ENCODE results near the gene TMEM185B.

Gene TMEM185B

DNA sequence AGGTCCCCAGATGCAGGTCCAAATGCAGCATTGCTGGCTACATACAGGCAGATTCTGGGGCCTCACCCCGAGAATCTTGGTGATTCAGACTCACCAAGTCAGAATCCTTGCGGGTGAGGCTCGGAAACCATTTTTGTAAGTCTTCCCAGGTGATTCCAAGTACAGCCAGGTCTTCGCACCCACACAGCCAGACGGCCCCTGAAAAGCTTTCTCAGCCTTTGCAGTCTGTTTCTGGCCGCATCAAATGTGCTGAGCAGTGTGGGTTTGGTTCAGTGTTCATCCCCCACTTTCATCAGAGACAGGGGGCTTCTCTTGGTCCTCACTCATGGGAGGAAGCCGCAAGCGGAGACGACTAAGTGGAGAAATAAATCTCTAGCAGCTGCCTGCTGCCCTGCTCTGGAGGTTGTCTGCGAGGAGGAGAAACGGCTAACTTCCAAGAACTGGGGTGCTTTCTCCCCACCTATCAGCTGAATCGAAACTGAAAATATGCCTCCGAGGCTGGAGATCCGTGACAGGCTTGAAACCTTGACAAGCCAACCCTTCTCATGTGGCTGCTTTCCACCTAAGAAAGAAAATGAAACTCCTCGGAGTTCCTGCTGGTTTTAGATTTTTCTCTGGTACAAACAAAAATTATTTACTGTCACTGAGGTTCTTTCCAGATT, 8.9 kb upstream of the TMEM185B start:
- H3K4me3 ChIP-seq (ENCODE audit: low read depth, low read length), result peak overlapping the region; percentile 96
- TF ChIP-seq, protein P1, sequence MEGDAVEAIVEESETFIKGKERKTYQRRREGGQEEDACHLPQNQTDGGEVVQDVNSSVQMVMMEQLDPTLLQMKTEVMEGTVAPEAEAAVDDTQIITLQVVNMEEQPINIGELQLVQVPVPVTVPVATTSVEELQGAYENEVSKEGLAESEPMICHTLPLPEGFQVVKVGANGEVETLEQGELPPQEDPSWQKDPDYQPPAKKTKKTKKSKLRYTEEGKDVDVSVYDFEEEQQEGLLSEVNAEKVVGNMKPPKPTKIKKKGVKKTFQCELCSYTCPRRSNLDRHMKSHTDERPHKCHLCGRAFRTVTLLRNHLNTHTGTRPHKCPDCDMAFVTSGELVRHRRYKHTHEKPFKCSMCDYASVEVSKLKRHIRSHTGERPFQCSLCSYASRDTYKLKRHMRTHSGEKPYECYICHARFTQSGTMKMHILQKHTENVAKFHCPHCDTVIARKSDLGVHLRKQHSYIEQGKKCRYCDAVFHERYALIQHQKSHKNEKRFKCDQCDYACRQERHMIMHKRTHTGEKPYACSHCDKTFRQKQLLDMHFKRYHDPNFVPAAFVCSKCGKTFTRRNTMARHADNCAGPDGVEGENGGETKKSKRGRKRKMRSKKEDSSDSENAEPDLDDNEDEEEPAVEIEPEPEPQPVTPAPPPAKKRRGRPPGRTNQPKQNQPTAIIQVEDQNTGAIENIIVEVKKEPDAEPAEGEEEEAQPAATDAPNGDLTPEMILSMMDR (IDR thresholded peaks at IDR 0.05; ENCODE audit: insufficient read depth, low read depth, low read length, missing control alignments), result no peak
- DNase-seq (ENCODE audit: low read depth), result peak; percentile 95

DNA sequence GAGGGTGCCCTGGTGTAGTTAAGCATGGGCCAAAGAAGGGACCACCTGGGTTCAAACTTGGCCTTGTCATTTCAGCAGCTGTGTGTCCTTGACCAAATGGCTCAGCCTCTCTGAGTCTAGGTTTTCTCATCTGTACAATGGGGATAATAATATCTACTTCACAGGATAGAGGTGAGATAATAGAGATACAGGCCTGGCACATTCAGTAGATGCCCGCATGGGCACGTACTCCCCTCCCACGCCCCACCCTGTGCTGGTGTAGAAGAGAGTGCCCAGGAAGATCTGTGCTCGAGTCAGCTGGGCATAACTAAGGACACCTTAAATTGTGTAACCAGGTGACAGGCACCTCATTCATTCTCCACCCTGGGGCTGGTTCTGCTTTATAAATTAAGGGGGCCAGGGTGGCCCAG, 8.4 kb upstream of the TMEM185B start:
- TF ChIP-seq, protein P1 (IDR thresholded peaks at IDR 0.05; ENCODE audit: insufficient read depth, low read depth, low read length, missing control alignments), result no peak

DNA sequence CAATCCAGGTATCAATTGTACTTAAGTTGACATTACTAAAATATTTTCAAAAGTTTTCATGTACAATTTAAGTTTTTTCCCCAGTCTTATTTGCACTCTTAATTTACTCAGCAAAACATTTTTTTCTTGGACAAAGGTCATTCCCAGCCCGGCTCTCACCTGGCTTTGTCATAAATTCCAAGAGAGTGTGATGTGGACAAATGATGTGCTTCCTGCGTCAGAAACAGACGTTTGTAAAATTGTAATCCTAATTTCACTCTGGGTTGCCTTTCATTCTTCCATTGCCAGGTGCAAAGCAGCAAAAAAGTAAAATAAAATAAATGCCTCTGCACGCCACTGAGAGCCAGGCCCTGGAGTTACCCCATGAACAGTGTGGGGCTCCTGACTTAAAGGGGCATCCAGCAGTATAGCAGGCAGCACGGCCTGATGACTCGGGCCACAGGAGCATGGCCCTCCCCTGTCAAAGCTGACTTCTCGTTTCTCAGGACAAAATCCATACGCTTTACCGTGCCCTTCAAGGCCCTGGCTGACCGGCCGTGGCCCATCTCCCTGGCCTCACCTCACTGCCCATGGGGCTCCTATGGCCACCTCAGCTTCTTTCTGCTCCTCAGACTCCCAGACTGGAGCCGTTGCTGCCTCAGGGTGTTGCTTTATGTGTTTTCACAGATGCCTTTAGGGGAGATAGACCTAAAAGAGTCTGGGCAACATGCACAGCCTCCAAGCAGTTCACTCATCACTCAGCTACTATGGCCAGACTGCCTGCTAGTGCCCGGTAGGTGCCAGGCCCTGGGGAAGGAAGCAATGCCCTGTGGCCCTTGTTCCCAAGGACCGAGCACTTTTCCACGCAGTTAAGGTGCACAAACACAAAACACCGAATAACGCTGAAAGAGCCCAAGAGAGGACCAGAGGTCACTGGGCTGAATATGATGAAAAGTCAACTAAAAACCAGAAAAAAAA, 7.6 kb upstream of the TMEM185B start:
- peak overlapping the region; percentile 96 for H3K4me3 ChIP-seq (ENCODE audit: low read depth, low read length)
- TF ChIP-seq, protein P1 (IDR thresholded peaks at IDR 0.05; ENCODE audit: insufficient read depth, low read depth, low read length, missing control alignments), result no peak
- peak; percentile 51 for DNase-seq (ENCODE audit: low read depth)

More for the DNA sequence above, 8.4 kb upstream of the TMEM185B start:
- DNase-seq (ENCODE audit: low read depth), result peak; percentile 29
- H3K4me3 ChIP-seq (ENCODE audit: low read depth, low read length), result peak overlapping the region; percentile 96

- peak overlapping the region; percentile 96; the same call in 1 of the 2 replicates for H3K4me3 ChIP-seq (ENCODE audit: low read depth, low read length)
- TF ChIP-seq, protein P1 (IDR thresholded peaks at IDR 0.05; ENCODE audit: insufficient read depth, low read depth, low read length, missing control alignments), result no peak
- DNase-seq (ENCODE audit: low read depth), result no peak
Measured at GRCh38 chr2:120229341-120229740, 6.1 kb upstream of the TMEM185B start.

DNA sequence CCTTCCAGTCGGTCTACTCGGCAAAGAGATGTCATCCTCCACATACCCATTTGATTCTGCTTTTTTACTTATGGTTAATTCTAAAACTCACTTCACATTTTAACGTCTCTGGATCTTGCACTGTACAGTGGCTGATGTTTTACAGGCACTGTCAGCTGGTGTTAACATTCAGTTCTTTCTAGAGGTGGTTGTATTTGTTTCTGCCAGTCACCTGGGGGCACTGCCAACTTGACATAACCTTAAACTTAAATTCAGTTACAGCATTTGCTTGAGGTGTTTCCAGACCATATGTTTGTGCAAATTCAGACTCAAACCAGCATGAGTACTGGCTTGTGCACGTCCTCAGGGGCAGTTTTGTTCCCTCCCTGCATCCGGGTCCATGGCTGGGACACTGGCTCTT, 5.3 kb upstream of the TMEM185B start:
- peak; percentile 33 for DNase-seq (ENCODE audit: low read depth)
- TF ChIP-seq, protein P1 (IDR thresholded peaks at IDR 0.05; ENCODE audit: insufficient read depth, low read depth, low read length, missing control alignments), result no peak
- no peak overlapping the region for H3K4me3 ChIP-seq (ENCODE audit: low read depth, low read length)

- H3K4me3 ChIP-seq (ENCODE audit: low read depth, low read length), result no peak overlapping the region
- TF ChIP-seq, protein P1 (IDR thresholded peaks at IDR 0.05; ENCODE audit: insufficient read depth, low read depth, low read length, missing control alignments), result no peak
- DNase-seq (ENCODE audit: low read depth), result no peak
Measured at GRCh38 chr2:120227111-120227991, 4.2 kb upstream of the TMEM185B start.

All from GM12865 (cell line).